Ascending aorta (tissue), 2 donors: Measurements from ENCODE around the gene KSR1. TPM values are rescaled to one million over a fixed set of nuclear protein-coding genes. Genes with fewer than 3 reads are reported as not detected.

Experiments used
- DNase-seq, 2 donors: peaks; one replicate each; pipeline ENCODE4 v3.0.0-alpha.2; 2019; ENCODE audit warnings: low spot score in 2 of 2
- H3K27ac ChIP-seq, 2 donors: fragments of 200-600 bp; sonication (generic); one replicate each; pipeline ENCODE4 v1.5.1; 2016 to 2017; ENCODE audit warnings: mild to moderate bottlenecking in 1 of 2
- H3K27me3 ChIP-seq: fragments of 200-600 bp; sonication (generic); one replicate; pipeline ENCODE4 v1.5.1; 2017
- H3K36me3 ChIP-seq, 2 donors: fragments of 200-600 bp; sonication (generic); one replicate each; pipeline ENCODE4 v1.5.1; 2016
- H3K4me1 ChIP-seq, 2 donors: fragments of 200-600 bp; sonication (generic); one replicate each; pipeline ENCODE4 v1.5.1; 2016 to 2017; ENCODE audit warnings: mild to moderate bottlenecking in 1 of 2
- H3K4me3 ChIP-seq, 2 donors: fragments of 200-600 bp; sonication (generic); one replicate each; pipeline ENCODE4 v1.5.1; 2016 to 2017; ENCODE audit warnings: mild to moderate bottlenecking in 1 of 2
- H3K9me3 ChIP-seq, 2 donors: fragments of 200-600 bp; sonication (generic); one replicate each; pipeline ENCODE4 v1.5.1; 2016
- CTCF ChIP-seq, 3 experiments: fragments of 200-600 bp in 2 of 3; fragments of 450-650 bp in 1 of 3; sonication (generic) in 2 of 3; IDR thresholded peaks; one replicate each; pipeline ENCODE4 v1.5.1; 2016 to 2019; ENCODE audit warnings: antibody characterized with exemption in 3 of 3, mild to moderate bottlenecking in 1 of 3, moderate library complexity in 1 of 3
- intact Hi-C: fragments of 100-400 bp; cut with DNase I; formaldehyde crosslinking; loops from one replicate; pipeline ENCODE4 v1.15.1; 2023
- total RNA-seq: library from RNA; depleted of rRNA; stranded (reverse); fragments of >200 nt; gene quantifications from one replicate; pipeline ENCODE4 v1.1.0, GENCODE V29; 2016

KSR1 gene
- total RNA-seq, 1 donor from 2014 or later = 42.6 TPM

- intact Hi-C loops = loop anchor here (5.0 kb wide), 1 partner anchor 248 kb away; no protein-coding TSS in a partner anchor
- H3K4me1 ChIP-seq = peaks cover 0 to 16% of the 10 kb centered on the region in 2 donors
- H3K4me3 ChIP-seq = no peak overlapping the region
These were observed 34.1 kb downstream of the KSR1 start for GRCh38 chr17:27490391-27490790.

GRCh38 chr17:27491713-27492190 lies 35.5 kb downstream of the KSR1 start:
- TF ChIP-seq CTCF (IDR thresholded peaks at IDR 0.05) = no peak
- DNase-seq = no peak
- intact Hi-C loops = loop anchor here (2.0 to 5.0 kb wide), 2 partner anchors 69 to 249 kb away; no protein-coding TSS in a partner anchor
- Histone ChIP-seq H3K9me3 (no peaks in the 10 kb centered on the region), H3K4me3 (no peak overlapping the region), H3K27me3 (no peaks in the 10 kb centered on the region), H3K4me1 (peaks cover 0 to 16% of the 10 kb centered on the region in 2 donors), H3K27ac (no peak overlapping the region), H3K36me3 (no peaks in the 10 kb centered on the region)

More at GRCh38 chr17:27490391-27490790, 34.1 kb downstream of the KSR1 start:
- Histone ChIP-seq H3K36me3 (no peaks in the 10 kb centered on the region), H3K27me3 (no peaks in the 10 kb centered on the region), H3K27ac (no peak overlapping the region), H3K9me3 (no peaks in the 10 kb centered on the region)
- DNase-seq = no peak
- TF ChIP-seq CTCF (IDR thresholded peaks at IDR 0.05) = no peak

GRCh38 chr17:27492470-27492869 lies 36.2 kb downstream of the KSR1 start:
- peaks cover 0 to 16% of the 10 kb centered on the region in 2 donors for H3K4me1 ChIP-seq
- no peaks in the 10 kb centered on the region for H3K9me3 ChIP-seq
- no peak for TF ChIP-seq CTCF (IDR thresholded peaks at IDR 0.05)
- H3K4me3 ChIP-seq = no peak overlapping the region
- intact Hi-C loops = loop anchor here (2.0 to 5.0 kb wide), 2 partner anchors 68 to 250 kb away; no protein-coding TSS in a partner anchor
- no peaks in the 10 kb centered on the region for H3K27me3 ChIP-seq
- no peaks in the 10 kb centered on the region for H3K36me3 ChIP-seq
- DNase-seq = no peak
- no peak overlapping the region for H3K27ac ChIP-seq

- Histone ChIP-seq H3K27ac (peak overlapping the region in 1 of 2 donors; percentile 69), H3K36me3 (no peaks in the 10 kb centered on the region), H3K27me3 (no peaks in the 10 kb centered on the region), H3K4me3 (no peak overlapping the region), H3K4me1 (peaks cover 0 to 16% of the 10 kb centered on the region in 2 donors), H3K9me3 (no peaks in the 10 kb centered on the region)
- no peak for DNase-seq
- TF ChIP-seq CTCF (IDR thresholded peaks at IDR 0.05) = no peak
- intact Hi-C loops = loop anchor here (2.0 to 5.0 kb wide), 2 partner anchors 68 to 251 kb away; no protein-coding TSS in a partner anchor
These were observed 36.8 kb downstream of the KSR1 start for GRCh38 chr17:27493088-27493487.

- H3K4me3 ChIP-seq = peak overlapping the region; percentile 16 to 47
These were observed 38.2 kb downstream of the KSR1 start for GRCh38 chr17:27494192-27495091.

More at GRCh38 chr17:27494192-27495091, 38.2 kb downstream of the KSR1 start:
- no peaks in the 10 kb centered on the region for H3K9me3 ChIP-seq
- peak; percentile 58 to 91 for DNase-seq
- H3K4me1 ChIP-seq = peaks cover 0 to 12% of the 10 kb centered on the region in 2 donors
- TF ChIP-seq CTCF (IDR thresholded peaks at IDR 0.05) = peak in 2 of 3 experiments; percentile 27 to 62
- H3K36me3 ChIP-seq = no peaks in the 10 kb centered on the region
- peak overlapping the region; percentile 65 to 69 for H3K27ac ChIP-seq
- no peaks in the 10 kb centered on the region for H3K27me3 ChIP-seq
- intact Hi-C loops = loop anchor here (1.0 to 5.0 kb wide), 3 partner anchors 107 to 252 kb away; no protein-coding TSS in a partner anchor
